HG03378 (cell line): Measurements from ENCODE around the gene PRDM15.

ENCODE experiments used
- ATAC-seq: cut with Tn5 transposase; IDR thresholded peaks from one replicate; pipeline ENCODE4 v1.9.1; 2021; ENCODE audit warnings: mild to moderate bottlenecking, moderate library complexity; ENCODE audit not compliant: unreplicated experiment

The PRDM15 gene

DNA sequence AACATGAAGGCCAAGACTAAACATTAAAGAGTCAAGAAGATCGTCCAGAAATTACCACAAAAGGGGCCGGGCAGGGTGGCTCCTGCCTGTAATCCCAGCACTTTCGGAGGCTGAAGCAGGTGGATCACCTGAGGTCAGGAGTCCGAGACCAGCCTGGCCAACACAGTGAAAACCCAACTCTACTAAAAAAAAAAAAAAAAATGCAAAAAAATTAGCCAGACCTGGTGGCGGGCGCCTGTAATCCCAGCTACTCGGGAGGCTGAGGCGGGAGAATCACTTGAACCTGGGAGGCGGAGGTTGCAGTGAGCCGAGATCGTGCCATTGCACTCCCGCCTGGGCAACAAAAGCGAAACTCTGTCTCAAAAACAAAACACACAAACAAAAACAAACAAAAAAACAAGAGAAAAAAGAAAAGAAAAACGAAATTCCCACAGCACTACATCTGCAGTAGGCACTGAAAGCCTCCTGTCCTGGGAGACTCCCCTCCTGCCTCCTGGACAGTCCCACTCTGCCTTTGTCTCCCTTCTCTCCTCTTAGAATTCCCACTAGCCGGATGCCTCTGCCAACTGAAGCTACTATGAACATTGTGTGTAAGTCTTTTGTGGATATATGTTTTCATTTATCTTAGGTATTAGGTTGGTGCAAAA lies 94.6 kb downstream of the PRDM15 start:
- ATAC-seq: no peak

DNA sequence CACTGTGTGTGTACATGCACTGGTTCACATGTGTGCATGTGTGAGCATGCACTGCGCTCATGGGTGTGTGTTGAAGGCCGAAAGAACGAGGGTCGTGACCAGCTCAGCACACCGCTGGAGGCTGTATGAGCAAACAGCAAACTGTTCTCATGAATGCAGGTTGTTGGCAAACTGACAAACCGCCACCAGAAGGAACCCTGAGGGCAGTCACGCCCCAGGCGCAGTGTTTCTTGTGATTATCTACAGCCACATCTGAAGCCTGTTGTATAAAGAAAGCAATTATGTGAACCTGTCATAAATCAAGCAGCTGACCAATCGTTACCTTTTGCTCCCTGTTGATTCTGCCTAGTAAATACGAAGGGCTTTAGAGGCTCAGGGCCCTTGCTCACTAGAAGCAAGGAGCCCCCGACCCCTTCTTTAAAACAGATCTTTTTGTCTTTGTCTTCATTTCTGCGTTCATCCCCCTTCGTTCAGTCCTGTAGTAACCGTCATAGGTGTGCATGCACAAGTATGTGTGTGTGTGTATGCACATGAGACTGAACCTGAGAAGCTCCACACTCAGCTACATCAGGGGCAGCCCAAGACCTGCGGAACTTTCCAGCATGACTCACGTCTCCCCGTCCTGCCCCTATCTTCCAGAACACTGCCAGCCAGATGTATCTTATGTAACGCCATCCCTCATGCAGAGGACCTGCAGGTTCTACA lies 95.5 kb downstream of the PRDM15 start:
- no peak for ATAC-seq

DNA sequence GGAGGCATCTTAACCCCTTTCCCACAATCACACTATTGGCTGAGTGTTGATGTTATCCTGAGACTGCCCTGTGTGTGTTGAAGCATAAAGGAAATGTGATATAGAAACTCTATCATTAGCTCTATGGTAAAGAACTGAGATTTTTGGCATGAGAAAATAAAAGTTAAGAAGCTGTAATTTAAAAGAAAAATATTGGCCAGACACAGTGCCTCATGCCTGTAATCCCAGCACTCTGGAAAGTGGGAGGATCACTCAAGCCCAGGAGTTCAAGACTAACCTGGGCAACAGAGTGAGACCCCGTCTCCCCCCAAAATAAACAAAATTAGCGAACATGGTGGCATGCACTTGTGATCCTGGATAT lies 98.1 kb downstream of the PRDM15 start:
- no peak for ATAC-seq

DNA sequence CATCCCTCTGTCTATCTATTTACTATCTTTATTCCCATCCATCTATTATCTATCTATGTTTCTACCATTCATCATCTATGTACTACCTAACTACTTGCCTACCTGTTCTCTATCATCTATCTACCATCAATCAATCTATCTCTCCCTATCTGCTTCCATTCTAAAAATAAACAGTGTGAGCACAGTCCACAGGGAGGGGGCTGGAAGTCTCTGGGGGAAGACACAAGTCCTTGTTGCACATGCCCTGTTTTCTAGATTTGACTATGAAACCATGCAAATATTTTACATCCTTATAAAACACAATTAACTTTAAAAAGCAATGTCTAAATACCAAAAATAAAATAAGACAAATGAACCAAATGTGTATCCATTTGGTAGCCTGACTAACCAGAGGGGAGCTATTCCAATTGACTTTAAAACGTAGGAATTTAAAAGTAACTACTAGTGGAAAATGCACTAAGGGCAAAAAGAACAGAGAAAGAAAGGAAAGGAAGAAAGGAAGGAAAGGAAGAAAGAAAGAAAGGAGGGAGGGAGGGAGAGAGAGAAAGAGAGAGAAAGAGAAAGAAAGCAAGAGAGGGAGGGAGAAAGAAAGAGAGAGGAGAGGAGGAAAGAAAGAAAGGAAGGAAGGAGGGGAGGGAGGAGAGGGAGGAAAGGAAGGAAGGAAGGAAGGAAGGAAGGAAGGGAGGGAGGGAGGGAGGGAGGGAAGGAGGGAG lies 98.7 kb downstream of the PRDM15 start:
- ATAC-seq: no peak

DNA sequence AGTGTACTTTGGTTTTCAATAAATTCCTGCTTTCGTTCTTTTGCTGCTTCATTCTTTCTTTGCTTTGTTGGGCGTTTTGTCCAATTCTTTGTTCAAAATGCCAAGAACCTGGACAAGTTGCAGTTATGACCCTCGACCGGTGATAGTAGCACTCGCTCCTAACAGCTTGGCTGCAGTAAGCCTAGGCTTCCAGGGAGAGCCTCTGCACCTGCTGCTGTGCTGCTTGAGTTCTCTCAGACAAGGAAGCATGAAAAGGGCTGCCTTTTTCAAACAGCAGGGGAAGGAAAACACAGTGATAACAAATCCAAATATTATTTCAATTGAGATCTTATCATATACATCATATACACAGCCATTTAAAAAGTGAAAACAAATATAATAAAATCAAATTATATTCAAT lies 99.5 kb downstream of the PRDM15 start:
- no peak for ATAC-seq

DNA sequence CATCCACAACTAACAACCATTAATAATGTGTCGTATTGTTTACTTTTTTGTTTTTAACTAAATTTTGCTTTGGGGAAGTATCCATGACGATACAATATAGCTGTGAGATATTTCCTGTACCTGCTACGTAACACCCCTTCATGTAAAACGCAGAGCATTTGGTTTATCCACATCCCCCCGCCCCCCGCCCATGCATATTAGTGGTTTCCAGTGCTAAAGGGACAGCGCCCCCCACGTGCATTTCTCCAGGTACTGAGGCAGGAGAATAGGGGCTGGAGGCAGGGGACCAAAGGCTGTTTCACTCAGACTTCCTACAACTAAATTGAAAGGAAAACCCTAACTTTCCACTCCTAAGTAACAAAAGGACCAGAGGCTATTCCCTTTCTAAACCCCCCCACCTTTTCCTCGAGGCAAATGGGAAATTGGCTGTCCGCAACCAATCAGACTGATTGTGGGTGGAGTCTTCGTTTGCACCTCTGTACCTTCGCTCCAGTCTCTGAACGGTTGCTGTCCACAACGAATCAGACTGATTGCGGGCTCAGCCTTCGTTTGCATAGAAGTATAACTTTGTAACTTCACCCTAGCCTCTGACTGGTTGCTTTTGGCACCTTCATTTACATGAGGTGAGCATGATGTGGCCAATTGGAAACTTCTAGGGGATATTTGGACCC lies 100.1 kb downstream of the PRDM15 start:
- ATAC-seq: no peak

DNA sequence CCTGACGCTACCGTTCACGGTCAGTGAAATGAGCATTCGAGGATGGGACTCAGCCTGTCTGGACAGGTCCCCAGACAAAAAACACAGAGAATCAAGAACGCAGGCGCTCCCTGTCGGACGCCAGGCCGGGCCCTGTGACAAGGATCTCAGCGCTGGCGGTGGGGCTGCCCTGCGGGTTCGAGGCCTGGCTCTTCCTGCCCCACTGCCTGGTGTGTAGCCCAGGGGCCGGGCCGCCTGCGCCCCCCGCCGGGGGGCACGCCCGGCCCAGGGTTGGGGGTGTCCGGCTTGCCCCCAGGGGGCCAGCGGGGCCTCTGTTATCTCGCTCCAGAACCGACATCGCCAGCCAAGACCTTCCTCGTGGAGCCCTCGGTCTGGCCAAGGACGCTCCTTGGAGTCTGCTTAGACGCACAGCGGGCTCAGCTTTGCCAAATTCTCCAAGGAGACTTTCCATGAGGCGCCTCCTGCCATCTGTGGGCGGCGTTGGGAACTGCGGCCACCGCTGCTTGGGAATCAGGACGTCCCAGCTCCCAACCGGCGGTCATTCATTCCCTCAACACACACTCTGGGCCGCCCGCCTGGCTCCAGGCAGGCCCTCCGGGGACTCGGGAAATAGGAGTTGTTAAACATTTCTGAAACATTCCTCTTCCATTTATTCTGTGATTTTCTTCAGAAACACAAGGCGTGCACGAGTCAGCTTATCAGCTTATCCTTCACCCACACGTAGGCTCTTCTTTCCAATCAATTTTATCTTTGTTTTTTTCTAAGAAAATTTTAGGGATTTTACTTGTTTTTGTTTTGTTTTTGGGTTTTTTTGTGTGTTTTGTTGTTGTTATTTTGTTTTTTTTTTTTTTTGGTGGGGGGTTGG lies 101.0 kb downstream of the PRDM15 start:
- ATAC-seq: no peak

DNA sequence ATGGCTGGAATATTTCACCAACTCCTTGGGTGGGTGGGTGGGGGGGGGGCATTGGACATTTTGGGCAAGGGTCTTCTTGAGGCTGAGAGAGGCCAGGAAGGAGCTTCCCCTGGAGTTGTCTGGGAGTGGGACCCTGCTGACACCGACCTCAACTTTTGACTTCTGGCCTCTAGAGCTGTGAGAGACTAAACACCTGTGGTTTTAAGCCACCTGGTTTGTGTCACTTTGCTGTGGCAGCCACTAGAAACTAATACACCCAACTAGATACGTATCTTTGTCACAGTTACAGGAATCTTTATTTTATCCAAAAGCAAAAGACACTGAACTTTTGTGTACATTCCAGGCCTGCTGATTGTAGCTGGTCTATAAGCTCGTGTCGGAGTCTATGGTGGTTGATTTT lies 102.4 kb downstream of the PRDM15 start:
- no peak for ATAC-seq

DNA sequence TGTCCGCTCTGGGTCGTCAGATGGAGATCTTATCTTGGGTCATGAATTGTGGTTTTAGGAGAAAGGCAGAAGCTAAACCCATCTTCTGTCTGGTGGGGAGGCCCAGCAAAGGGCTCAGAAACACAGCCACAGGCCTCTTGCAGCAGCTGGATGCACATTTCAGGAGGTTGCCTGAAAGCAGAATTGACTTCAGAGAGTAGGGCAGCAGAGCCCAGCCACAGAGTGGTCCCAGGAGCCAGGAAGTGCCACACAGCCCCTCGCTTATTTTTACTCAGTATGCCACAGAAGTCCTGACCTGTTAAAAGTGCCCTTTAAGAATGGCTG lies 104.0 kb downstream of the PRDM15 start:
- ATAC-seq: no peak

DNA sequence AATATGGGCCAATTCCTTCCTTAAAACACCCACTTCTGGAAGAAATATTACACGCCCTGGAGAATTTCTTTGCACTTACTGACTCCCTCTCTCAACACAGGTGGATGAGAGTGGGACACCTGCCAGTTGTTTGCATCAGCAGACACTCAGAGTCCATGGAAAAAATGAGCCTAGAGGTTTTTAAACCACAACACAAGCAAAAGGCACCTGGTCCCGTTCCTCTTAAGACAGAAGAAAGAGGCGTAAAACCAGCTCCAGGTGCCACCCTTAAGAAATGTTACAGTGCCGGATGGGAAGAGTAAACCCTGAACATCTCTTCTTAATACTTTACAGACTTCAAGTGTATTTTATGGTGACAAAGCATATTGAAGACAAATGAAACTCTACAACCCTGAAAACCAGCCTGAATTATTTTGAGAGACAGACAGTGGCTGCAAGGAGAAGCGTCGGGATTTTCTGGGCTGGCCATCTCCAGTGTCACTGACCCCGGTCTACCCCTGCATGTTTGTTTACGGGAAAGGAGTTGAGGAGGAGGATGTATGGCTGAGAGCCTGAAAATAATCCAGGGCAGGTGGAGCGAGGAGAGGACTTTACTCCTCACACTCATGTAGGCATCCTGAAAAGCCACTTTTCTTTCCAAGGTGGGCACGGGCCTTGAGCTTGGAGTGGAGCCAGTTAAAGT lies 104.5 kb downstream of the PRDM15 start:
- ATAC-seq: no peak

DNA sequence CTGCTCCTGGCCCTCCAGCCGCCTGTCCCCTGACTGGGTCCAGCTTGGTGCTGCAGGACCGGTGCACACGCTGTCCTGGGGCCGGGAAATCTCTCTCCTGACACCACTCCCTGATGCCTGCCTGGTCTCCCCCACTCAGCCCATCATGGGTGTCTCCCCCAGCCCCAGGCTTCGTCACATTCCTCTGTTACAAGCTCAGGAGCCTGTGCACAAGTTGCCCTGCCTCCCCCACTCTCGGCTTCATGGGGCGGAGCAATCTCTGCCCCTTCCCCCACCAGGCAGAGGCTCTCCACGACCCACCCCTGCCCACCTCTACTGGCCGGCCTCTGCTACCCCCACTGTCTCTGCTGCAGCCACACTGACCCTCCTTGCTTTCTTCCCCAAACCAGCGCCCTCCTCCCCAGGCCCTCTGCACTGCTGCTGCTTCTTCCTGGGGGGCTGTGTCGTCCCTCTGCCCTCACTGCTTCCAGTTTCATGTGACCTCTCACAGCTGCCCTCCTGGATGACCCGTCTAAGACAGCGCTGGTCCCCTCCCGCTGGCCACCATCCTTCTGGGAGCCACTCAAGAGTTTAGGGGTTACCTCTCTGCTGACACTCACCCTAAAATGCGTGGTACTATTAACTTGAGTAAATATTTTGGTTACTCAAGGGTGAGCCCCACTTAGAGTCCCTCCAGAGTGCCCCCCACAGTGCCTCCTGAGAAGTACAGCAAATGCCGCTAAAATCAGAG lies 106.6 kb downstream of the PRDM15 start:
- ATAC-seq: no peak

DNA sequence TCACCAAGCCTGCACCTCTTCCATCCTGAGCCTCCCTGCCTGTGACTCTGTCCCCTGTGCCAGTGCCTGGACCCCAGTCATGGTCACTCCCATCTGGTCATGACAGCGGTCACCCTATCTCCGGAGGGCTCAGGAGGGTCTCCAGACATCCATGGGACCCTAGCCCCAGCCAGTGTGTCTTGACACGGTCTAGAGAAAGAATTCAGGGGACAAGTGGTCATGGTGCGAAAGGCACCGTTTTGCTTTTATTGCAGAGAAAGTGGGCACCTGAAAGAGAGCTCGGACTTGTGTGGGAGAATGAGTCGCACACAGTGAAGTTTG lies 107.6 kb downstream of the PRDM15 start:
- no peak for ATAC-seq

DNA sequence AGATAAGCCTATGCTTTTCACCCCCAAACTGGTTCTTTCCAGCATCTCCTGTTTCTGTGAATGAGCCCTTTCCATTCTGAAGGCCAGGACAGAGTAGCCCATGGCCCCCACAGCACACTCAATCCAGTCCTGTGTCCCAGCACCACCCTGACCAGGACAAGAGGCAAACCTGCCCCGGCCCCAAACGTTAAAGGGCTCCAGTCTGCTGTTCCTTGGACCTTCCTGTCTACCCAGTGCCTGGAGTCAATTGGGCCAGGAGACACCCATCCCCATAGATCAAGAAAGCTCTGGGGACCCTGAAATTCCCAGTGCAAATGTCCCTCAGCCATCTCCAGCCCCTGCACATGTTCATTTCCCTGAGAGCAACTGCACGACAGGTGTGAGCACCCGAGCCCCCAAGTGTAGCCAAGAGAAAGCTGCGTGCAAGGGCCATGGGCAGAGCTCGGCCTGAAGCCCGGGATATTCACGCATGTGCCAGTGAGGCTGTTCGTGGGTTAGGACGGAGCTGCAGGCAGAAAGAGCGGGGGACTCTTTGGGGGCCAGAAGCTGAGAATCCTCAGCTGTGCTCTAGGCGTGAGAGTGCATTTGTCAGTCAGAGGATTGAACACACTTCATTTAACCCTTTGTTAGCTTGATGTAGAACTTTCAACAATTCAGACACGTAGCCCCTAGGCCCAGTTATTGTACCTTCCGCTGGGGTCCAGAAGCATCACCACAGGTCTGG lies 108.1 kb downstream of the PRDM15 start:
- ATAC-seq: no peak

DNA sequence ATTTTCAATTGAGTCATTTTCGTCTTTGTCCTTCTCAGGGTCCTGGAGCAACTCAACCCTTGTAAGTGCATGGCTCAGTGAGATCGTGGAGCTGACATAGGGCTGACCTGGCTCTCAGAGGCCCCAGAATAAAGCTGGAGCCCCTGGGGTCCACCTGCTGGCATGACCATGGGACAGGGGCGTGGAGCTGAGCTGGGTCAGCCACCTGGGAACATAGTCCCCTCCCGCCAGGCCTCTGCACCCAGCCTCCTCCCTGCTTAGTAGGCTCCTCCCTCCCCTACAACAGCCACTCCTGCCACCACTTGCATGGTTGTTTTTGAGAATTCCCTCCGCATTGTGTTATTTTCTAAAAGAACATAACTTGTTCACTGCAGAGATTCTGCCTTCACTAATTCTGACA lies 109.2 kb downstream of the PRDM15 start:
- ATAC-seq: no peak

DNA sequence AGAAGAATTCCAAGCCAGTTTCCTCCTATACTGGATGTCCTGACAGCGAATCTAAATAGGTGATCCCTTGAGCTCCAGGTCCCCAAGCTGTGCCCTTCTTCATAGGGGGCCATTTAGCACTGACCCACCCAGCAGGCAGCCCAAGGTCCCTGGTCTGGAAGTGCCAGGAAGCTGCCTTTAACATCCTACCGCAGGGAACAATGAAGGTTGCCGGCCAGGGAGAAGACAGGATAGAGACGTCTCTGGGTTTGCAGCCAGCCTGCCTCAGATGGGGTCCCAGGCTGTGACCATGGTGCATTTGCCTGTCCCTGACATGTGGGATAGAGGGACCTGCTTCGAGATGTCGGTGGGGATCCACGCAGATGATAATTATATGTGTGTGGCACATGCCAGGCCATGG lies 109.6 kb downstream of the PRDM15 start:
- ATAC-seq: no peak

DNA sequence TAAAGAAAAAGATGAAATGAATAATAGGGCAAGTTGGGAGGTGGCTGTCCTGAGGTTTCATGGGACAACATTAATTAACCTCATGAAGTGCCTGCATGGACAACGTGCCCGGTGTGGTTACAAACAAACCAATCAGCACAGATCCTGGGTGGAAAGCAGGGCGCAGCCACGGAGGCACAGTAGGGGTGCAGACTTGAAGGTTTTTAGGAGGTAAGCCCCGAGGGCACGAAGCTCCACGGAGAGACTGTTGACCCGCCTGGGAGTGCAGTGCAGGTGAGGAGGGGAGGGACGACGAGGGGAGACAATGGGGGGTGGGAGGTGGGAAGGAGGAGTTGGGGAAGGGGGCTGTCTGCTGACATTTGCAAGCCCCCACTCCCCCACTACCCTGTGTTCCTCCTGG lies 110.0 kb downstream of the PRDM15 start:
- no peak for ATAC-seq

DNA sequence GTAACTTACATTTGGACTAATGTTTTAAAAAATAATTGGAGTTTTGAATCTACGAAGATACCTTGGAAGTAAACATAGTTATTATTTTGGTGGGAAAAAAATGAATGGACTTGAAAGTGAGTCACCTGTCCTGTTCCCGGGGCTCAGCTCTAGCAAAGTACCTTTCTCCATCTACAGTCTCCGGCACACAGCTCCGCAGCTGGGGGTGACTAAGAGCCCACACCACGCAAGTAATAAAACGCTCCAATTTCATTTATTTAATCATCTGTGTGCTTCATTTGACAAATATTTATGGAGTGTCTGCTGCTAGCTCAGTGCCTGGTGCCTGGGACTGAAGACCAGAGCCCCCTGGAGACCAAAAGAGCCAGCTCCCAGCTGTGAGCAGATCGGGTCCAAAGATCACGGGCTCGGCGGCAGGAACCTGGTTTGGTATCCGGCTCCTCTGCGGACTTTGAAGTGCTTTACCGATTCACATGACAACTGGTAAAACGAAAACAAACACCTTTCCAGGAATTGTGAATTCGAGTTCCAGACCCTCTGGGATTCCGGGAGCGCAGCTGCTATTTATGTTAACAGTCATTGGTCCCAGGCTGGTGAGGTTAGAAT lies 110.6 kb downstream of the PRDM15 start:
- no peak for ATAC-seq

DNA sequence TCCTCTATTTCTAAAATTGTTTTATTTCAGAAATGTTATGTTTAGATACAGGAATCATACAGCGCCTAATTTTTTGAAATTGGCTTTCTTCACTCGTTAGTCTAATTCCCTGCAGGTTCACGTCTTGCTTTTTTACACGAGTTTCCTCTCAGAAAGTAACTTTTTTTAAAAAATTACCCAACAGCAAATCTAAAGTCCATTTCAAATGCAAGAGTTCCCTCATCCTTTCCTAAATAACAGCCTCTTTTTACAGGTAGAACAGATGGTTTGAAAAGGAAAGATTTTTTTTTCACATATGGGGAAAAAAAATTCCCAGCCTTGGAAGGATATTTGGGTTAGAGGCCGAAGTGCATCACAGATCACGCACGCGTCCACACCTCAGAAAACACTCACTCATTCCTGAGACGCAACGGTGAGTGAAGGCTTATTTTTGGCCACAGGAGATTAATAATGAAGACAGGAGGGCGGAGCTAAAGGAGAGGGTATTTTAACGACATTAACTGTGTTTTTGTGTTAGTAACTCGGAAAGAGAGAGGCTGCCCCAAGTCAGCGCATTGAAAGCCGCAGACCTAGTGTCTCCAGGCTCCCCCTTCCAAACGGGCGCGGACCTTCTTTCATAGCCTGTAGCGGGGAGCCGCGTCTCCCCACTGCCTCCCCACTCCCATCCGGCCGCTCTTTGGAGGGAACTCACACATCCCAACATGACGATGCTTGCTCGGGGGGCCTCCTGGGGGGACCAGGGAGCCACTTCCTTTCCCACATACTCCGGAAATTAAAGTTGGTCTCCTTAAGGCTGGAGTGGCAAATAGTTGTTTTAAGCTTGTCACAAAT lies 111.3 kb downstream of the PRDM15 start:
- no peak for ATAC-seq
